ENCODE results near the gene OR6S1.
"Not testable (repeated sequence)": the region's sequence is repeated elsewhere in the genome, so short reads cannot be mapped to it uniquely, and the experiment has no call there.

OR6S1 gene

GRCh38 chr14:20630340-20631022 is 11.0 kb downstream of the OR6S1 start:
- no peak for DNase-seq

GRCh38 chr14:20628063-20628854 is 13.2 kb downstream of the OR6S1 start:
- DNase-seq: no peak

- no peak for DNase-seq
Measured at GRCh38 chr14:20627346-20628027, 14.0 kb downstream of the OR6S1 start.

GRCh38 chr14:20626274-20626673 is 15.2 kb downstream of the OR6S1 start:
- no peak for DNase-seq

GRCh38 chr14:20624495-20625070 is 16.9 kb downstream of the OR6S1 start:
- no peak for DNase-seq

GRCh38 chr14:20623798-20624197 is 17.7 kb downstream of the OR6S1 start:
- no peak for DNase-seq

GRCh38 chr14:20622816-20623291 is 18.6 kb downstream of the OR6S1 start:
- no peak for DNase-seq

- DNase-seq: no peak
Measured at GRCh38 chr14:20620798-20621478, 20.6 kb downstream of the OR6S1 start.

GRCh38 chr14:20619688-20620087 is 21.8 kb downstream of the OR6S1 start:
- DNase-seq: not testable (repeated sequence)

- DNase-seq: no peak
Measured at GRCh38 chr14:20618271-20618749, 23.2 kb downstream of the OR6S1 start.

- no peak for DNase-seq
Measured at GRCh38 chr14:20617138-20618003, 24.1 kb downstream of the OR6S1 start.

GRCh38 chr14:20615996-20616395 is 25.5 kb downstream of the OR6S1 start:
- DNase-seq: no peak

GRCh38 chr14:20614038-20614840 is 27.3 kb downstream of the OR6S1 start:
- DNase-seq: peak; percentile 66

GRCh38 chr14:20613094-20614037 is 28.1 kb downstream of the OR6S1 start:
- peak; percentile 88 for DNase-seq

- no peak for DNase-seq
Measured at GRCh38 chr14:20612403-20612802, 29.1 kb downstream of the OR6S1 start.

- DNase-seq: no peak
Measured at GRCh38 chr14:20611277-20611676, 30.2 kb downstream of the OR6S1 start.

GRCh38 chr14:20610002-20610765 is 31.3 kb downstream of the OR6S1 start:
- peak; percentile 86 for DNase-seq

- DNase-seq: peak; percentile 82
Measured at GRCh38 chr14:20609215-20610001, 32.1 kb downstream of the OR6S1 start.

Measured in right forelimb (tissue), 1 donor.